ENCODE measurements around the gene NUDT17.

Gene NUDT17

GRCh38 chr1:145891587-145892485 is 46.4 kb downstream of the NUDT17 start:
- DNase-seq = peak; percentile 67

GRCh38 chr1:145892486-145893087 is 47.2 kb downstream of the NUDT17 start:
- DNase-seq = no peak

- DNase-seq = no peak
These were observed 48.1 kb downstream of the NUDT17 start for GRCh38 chr1:145893306-145894055.

GRCh38 chr1:145895471-145895870 is 50.0 kb downstream of the NUDT17 start:
- DNase-seq = no peak

GRCh38 chr1:145897969-145898368 is 52.5 kb downstream of the NUDT17 start:
- DNase-seq = no peak
